ENCODE data around the gene CDAN1. TPM values are rescaled to one million over a fixed set of nuclear protein-coding genes. Genes with fewer than 3 reads are reported as not detected.
"Not testable (repeated sequence)": the region's sequence is repeated elsewhere in the genome, so short reads cannot be mapped to it uniquely, and the experiment has no call there.

The CDAN1 gene, protein sequence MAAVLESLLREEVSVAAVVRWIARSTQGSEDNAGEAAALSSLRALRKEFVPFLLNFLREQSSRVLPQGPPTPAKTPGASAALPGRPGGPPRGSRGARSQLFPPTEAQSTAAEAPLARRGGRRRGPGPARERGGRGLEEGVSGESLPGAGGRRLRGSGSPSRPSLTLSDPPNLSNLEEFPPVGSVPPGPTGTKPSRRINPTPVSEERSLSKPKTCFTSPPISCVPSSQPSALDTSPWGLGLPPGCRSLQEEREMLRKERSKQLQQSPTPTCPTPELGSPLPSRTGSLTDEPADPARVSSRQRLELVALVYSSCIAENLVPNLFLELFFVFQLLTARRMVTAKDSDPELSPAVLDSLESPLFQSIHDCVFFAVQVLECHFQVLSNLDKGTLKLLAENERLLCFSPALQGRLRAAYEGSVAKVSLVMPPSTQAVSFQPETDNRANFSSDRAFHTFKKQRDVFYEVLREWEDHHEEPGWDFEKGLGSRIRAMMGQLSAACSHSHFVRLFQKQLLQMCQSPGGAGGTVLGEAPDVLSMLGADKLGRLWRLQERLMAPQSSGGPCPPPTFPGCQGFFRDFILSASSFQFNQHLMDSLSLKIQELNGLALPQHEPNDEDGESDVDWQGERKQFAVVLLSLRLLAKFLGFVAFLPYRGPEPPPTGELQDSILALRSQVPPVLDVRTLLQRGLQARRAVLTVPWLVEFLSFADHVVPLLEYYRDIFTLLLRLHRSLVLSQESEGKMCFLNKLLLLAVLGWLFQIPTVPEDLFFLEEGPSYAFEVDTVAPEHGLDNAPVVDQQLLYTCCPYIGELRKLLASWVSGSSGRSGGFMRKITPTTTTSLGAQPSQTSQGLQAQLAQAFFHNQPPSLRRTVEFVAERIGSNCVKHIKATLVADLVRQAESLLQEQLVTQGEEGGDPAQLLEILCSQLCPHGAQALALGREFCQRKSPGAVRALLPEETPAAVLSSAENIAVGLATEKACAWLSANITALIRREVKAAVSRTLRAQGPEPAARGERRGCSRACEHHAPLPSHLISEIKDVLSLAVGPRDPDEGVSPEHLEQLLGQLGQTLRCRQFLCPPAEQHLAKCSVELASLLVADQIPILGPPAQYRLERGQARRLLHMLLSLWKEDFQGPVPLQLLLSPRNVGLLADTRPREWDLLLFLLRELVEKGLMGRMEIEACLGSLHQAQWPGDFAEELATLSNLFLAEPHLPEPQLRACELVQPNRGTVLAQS
- 6.1 and 12.2 TPM in 2 replicates for total RNA-seq (2012; rRNA removed)

DNA sequence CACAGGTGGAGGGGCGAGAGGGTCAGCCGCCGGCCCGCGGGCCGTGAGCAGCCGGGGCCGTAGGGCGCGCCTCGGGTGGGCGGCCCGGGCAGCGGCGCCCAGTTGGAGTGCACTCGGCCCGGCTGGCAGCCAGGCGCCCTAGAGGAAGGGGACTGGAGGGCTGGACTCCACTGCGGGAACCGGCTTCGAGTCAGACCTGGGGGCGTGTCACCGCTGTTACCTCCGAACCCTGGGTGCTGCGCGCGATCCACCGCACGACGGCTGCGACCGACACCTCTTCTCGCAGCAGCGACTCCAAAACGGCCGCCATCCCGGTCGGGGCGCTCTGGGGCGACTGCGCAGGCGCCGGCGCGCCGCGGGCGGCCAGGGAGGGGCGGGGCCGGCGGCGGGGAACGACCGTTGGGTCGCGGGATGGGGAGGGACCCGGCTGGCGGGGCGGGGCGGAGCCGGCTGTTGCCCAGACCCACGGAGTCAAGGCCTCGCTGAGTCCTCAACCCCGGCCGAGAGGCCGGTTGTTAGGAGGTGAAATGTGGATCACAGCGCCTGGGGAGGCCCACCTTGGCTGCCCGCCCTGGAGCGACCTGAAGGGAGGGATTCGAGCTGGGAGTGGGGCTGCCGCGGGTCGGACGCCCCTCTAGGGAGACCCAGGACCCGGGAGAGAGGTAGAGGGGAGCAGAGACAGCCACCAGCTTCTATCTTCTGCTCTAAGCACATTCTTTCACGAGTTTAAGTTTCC is at the start of gene CDAN1:
CDAN1 (minus strand) TSS at position 336 of the 736 bp plus-strand sequence; CDS start at position 310, 26 bp downstream.
- H3K4me2 ChIP-seq (ENCODE audit: low read length): peak within 1 kb of the TSS; percentile 99
- H3K4me3 ChIP-seq (ENCODE audit: low read length): peak within 1 kb of the TSS; percentile 97

DNA sequence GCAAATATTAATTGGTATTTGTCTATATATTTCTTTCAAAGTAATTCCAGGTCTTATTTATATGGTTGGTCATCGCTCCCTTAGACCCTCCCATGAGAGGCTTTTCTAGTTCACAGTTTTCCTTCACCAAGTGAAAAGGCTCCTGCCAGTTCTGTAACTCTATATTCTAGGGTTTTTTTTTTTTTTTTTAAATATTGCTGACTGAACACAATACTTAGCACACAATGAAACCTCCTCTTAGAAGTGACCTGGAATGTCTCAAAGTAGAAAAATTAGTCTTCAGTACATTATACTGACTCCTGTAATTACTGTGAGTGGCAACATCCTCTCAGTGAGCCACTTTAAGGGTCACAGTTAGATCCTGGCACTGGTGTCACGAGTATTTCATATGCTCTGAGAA is 48.6 kb upstream of the CDAN1 start:
- H3K4me3 ChIP-seq (ENCODE audit: low read length): no peak overlapping the region
- H3K4me2 ChIP-seq (ENCODE audit: low read length): no peak overlapping the region
- peaks cover 8% of the 10 kb centered on the region for H3K36me3 ChIP-seq (ENCODE audit: insufficient read depth, low read length)
- no peak overlapping the region for H3K9ac ChIP-seq (ENCODE audit: low read depth, low read length)
- H3K9me3 ChIP-seq (replicated peaks; ENCODE audit: low read length): no peaks in the 10 kb centered on the region
- no peaks in the 10 kb centered on the region for H3K4me1 ChIP-seq (ENCODE audit: control insufficient read depth, insufficient read depth, low read length)
- no peaks in the 10 kb centered on the region for H3K27me3 ChIP-seq (ENCODE audit: control insufficient read depth, insufficient read depth, low read length)

More for the DNA sequence above, at the start of gene CDAN1:
- Histone ChIP-seq H3K36me3 (ENCODE audit: insufficient read depth, low read length) (peaks cover 29% of the 10 kb centered on the region), H3K9ac (ENCODE audit: low read depth, low read length) (peak within 1 kb of the TSS; percentile 92), H3K27me3 (ENCODE audit: control insufficient read depth, insufficient read depth, low read length) (no peaks in the 10 kb centered on the region), H3K9me3 (replicated peaks; ENCODE audit: low read length) (no peaks in the 10 kb centered on the region), H3K4me1 (ENCODE audit: control insufficient read depth, insufficient read depth, low read length) (peaks cover 13% of the 10 kb centered on the region)

DNA sequence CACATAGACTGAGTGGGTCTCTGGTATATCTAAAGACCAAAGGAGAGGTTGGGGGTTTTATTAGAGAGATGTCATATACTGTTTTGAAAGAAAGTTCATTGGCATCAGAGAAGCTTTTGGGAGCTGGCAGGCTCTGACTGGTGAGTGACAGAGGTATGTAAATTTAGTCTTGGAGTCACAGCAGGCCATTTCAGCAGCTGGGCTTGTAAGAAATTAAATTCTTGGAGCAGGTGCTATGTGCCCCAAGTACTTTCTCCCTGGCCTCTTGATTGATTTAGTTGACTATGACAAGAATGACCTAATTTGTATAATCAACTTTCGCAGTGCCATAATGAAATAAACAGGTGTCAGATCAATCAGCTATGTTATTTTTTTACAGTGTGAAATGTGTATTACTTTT is 47.8 kb upstream of the CDAN1 start:
- Histone ChIP-seq H3K4me3 (ENCODE audit: low read length) (no peak overlapping the region), H3K4me2 (ENCODE audit: low read length) (no peak overlapping the region), H3K27me3 (ENCODE audit: control insufficient read depth, insufficient read depth, low read length) (no peaks in the 10 kb centered on the region), H3K36me3 (ENCODE audit: insufficient read depth, low read length) (peaks cover 8% of the 10 kb centered on the region), H3K9ac (ENCODE audit: low read depth, low read length) (no peak overlapping the region), H3K9me3 (replicated peaks; ENCODE audit: low read length) (no peaks in the 10 kb centered on the region), H3K4me1 (ENCODE audit: control insufficient read depth, insufficient read depth, low read length) (no peaks in the 10 kb centered on the region)

- Histone ChIP-seq H3K4me1 (ENCODE audit: control insufficient read depth, insufficient read depth, low read length) (no peaks in the 10 kb centered on the region), H3K27me3 (ENCODE audit: control insufficient read depth, insufficient read depth, low read length) (no peaks in the 10 kb centered on the region), H3K4me2 (ENCODE audit: low read length) (no peak overlapping the region), H3K4me3 (ENCODE audit: low read length) (no peak overlapping the region), H3K9ac (ENCODE audit: low read depth, low read length) (no peak overlapping the region), H3K9me3 (replicated peaks; ENCODE audit: low read length) (no peaks in the 10 kb centered on the region), H3K36me3 (ENCODE audit: insufficient read depth, low read length) (peaks cover 8% of the 10 kb centered on the region)
Observed at GRCh38 chr15:42782716-42783115, 45.8 kb upstream of the CDAN1 start.

DNA sequence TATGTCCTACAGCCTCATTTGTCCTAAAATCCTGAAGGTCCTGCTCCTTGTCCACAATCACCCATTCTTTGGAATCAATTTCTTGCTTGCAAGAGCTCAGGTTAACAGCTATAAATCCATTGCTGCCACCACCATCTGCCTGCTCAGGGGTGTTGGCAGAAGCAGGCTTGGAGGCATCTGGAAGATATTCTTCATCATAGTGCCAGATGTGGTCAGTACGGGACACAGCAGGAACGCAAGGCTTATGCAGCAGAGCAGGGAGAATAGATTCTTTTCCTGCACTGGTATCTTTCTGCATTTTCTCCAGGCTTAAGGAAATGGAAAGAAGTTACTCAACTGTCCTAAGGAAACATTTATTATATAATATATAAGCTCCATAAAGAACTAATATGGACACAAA is 38.5 kb upstream of the CDAN1 start:
- Histone ChIP-seq H3K9me3 (replicated peaks; ENCODE audit: low read length) (no peaks in the 10 kb centered on the region), H3K36me3 (ENCODE audit: insufficient read depth, low read length) (no peaks in the 10 kb centered on the region), H3K4me1 (ENCODE audit: control insufficient read depth, insufficient read depth, low read length) (no peaks in the 10 kb centered on the region), H3K9ac (ENCODE audit: low read depth, low read length) (no peak overlapping the region), H3K4me3 (ENCODE audit: low read length) (no peak overlapping the region), H3K27me3 (ENCODE audit: control insufficient read depth, insufficient read depth, low read length) (no peaks in the 10 kb centered on the region), H3K4me2 (ENCODE audit: low read length) (no peak overlapping the region)

GRCh38 chr15:42772901-42773300 is 36.0 kb upstream of the CDAN1 start:
- Histone ChIP-seq H3K9me3 (replicated peaks; ENCODE audit: low read length) (no peaks in the 10 kb centered on the region), H3K4me1 (ENCODE audit: control insufficient read depth, insufficient read depth, low read length) (no peaks in the 10 kb centered on the region), H3K36me3 (ENCODE audit: insufficient read depth, low read length) (no peaks in the 10 kb centered on the region)

GRCh38 chr15:42772144-42772543 is 35.2 kb upstream of the CDAN1 start:
- Histone ChIP-seq H3K4me1 (ENCODE audit: control insufficient read depth, insufficient read depth, low read length) (no peaks in the 10 kb centered on the region), H3K4me2 (ENCODE audit: low read length) (no peak overlapping the region), H3K4me3 (ENCODE audit: low read length) (no peak overlapping the region), H3K27me3 (ENCODE audit: control insufficient read depth, insufficient read depth, low read length) (no peaks in the 10 kb centered on the region), H3K9me3 (replicated peaks; ENCODE audit: low read length) (no peaks in the 10 kb centered on the region), H3K36me3 (ENCODE audit: insufficient read depth, low read length) (no peaks in the 10 kb centered on the region), H3K9ac (ENCODE audit: low read depth, low read length) (no peak overlapping the region)

More at GRCh38 chr15:42772901-42773300, 36.0 kb upstream of the CDAN1 start:
- H3K27me3 ChIP-seq (ENCODE audit: control insufficient read depth, insufficient read depth, low read length): no peaks in the 10 kb centered on the region
- H3K4me3 ChIP-seq (ENCODE audit: low read length): no peak overlapping the region
- H3K9ac ChIP-seq (ENCODE audit: low read depth, low read length): no peak overlapping the region
- no peak overlapping the region for H3K4me2 ChIP-seq (ENCODE audit: low read length)

DNA sequence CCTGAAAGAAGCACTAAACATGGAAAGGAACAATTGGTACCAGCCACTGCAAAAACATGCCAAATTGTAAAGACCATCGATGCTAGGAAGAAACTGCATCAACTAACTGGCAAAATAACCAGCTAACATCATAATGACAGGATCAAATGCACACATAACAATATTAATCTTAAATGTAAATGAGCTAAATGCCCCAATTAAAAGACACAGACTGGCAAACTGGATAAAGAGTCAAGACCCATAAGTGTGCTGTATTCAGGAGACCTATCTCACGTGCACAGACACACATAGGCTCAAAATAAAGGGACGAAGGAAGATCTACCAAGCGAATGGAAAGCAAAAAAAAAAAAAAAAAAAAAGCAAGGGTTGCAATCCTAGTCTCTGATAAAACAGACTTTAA is 29.2 kb upstream of the CDAN1 start:
- H3K36me3 ChIP-seq (ENCODE audit: insufficient read depth, low read length); H3K4me2 ChIP-seq (ENCODE audit: low read length); H3K9me3 ChIP-seq (replicated peaks; ENCODE audit: low read length); H3K9ac ChIP-seq (ENCODE audit: low read depth, low read length); H3K4me1 ChIP-seq (ENCODE audit: control insufficient read depth, insufficient read depth, low read length); H3K4me3 ChIP-seq (ENCODE audit: low read length); H3K27me3 ChIP-seq (ENCODE audit: control insufficient read depth, insufficient read depth, low read length): not testable (repeated sequence)

DNA sequence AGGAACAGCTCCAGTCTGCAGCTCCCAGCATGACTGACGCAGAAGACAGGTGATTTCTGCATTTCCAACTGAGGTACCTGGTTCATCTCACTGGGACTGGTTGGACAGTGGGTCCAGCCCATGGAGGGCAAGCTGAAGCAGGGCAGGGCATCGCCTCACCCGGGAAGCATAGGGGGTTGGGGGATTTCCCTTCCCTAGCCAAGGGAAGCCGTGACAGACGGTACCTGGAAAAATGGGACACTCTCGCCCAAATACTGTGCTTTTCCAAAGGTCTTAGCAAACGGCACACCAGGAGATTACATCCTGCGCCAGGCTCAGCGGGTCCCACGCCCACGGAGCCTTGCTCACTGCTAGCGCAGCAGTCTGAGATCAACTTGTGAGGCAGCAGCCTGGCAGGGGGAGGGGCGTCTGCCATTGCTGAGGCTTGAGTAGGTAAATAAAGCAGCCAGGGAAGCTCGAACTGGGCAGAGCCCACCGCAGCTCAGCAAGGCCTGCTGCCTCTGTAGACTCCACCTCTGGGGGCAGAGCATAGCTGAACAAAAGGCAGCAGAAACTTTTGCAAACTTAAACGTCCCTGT is 27.3 kb upstream of the CDAN1 start:
- H3K9ac ChIP-seq (ENCODE audit: low read depth, low read length); H3K4me2 ChIP-seq (ENCODE audit: low read length); H3K36me3 ChIP-seq (ENCODE audit: insufficient read depth, low read length); H3K4me1 ChIP-seq (ENCODE audit: control insufficient read depth, insufficient read depth, low read length); H3K27me3 ChIP-seq (ENCODE audit: control insufficient read depth, insufficient read depth, low read length); H3K4me3 ChIP-seq (ENCODE audit: low read length); H3K9me3 ChIP-seq (replicated peaks; ENCODE audit: low read length): not testable (repeated sequence)

- not testable (repeated sequence) for H3K36me3 ChIP-seq (ENCODE audit: insufficient read depth, low read length); H3K4me1 ChIP-seq (ENCODE audit: control insufficient read depth, insufficient read depth, low read length); H3K4me2 ChIP-seq (ENCODE audit: low read length); H3K27me3 ChIP-seq (ENCODE audit: control insufficient read depth, insufficient read depth, low read length); H3K4me3 ChIP-seq (ENCODE audit: low read length); H3K9me3 ChIP-seq (replicated peaks; ENCODE audit: low read length); H3K9ac ChIP-seq (ENCODE audit: low read depth, low read length)
Observed at GRCh38 chr15:42761813-42762212, 24.9 kb upstream of the CDAN1 start.

Measured in skeletal muscle satellite cell (primary cell).